Tibial artery (tissue), 4 donors: ENCODE data around the gene LARGE1.

Experiments
- DNase-seq, 2 donors: peaks; one replicate each; pipeline ENCODE4 v3.0.0-alpha.2; 2019
- H3K27ac ChIP-seq, 2 donors: fragments of 200-600 bp; sonication (generic) in 1 of 2; 1 replicate in 1 of 2; 2 replicates in 1 of 2; pipeline ENCODE4 v1.5.1; 2018 to 2019; ENCODE audit warnings: mild to moderate bottlenecking in 1 of 2
- H3K27me3 ChIP-seq, 2 donors: fragments of 200-600 bp; sonication (generic) in 1 of 2; one replicate each; pipeline versions ENCODE4 v1.5.1 to v1.6.0; 2016 to 2019
- H3K36me3 ChIP-seq, 3 donors: fragments of 200-600 bp; sonication (generic) in 2 of 3; one replicate each; pipeline ENCODE4 v1.5.1; 2016 to 2019; ENCODE audit warnings: mild to moderate bottlenecking in 2 of 3
- H3K4me1 ChIP-seq, 4 donors: fragments of 200-600 bp; sonication (generic) in 2 of 4; 1 replicate in 3 of 4; 2 replicates in 1 of 4; pipeline ENCODE4 v1.5.1; 2016 to 2019
- H3K4me3 ChIP-seq, 2 donors: fragments of 200-600 bp; sonication (generic) in 1 of 2; 1 replicate in 1 of 2; 2 replicates in 1 of 2; pipeline ENCODE4 v1.5.1; 2018 to 2019; ENCODE audit warnings: mild to moderate bottlenecking in 2 of 2
- H3K9me3 ChIP-seq, 3 donors: fragments of 200-600 bp; sonication (generic) in 1 of 3; one replicate each; pipeline ENCODE4 v1.5.1; 2016 to 2019
- intact Hi-C: fragments of 100-400 bp; cut with DNase I; formaldehyde crosslinking; loops from one replicate; pipeline ENCODE4 v1.15.0; 2023; ENCODE audit warnings: low total_unique reads
- TF ChIP-seq, protein P1 (sequence below), 2 experiments: fragments of 200-600 bp in 1 of 2; fragments of 450-650 bp in 1 of 2; IDR thresholded peaks; one replicate each; pipeline ENCODE4 v1.5.1; 2017 to 2019; ENCODE audit warnings: antibody characterized with exemption in 2 of 2, mild to moderate bottlenecking in 1 of 2, moderate library complexity in 1 of 2

Gene LARGE1

DNA sequence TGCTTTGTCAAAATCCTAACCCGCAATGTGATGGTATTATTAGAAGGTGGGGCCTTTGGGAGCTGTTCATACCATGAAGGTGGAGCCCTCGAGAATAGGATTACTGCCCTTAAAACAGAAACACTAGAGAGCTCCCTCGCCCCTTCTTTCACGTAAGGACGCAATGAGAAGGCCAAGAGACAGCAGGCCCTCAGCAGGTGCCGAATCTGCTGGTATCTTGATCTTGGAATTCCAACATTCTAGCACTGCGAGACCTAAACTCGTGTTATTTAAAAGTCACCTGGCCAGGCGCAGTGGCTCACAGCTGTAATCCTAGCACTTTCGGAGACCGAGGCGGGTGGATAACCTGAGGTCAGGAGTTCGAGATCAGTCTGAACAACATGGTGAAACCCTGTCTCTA, 33.1 kb downstream of the LARGE1 start:
- DNase-seq = no peak
- no peak overlapping the region for H3K4me3 ChIP-seq
- no peak overlapping the region for H3K27ac ChIP-seq
- intact Hi-C loops = no loop called here
- no peaks in the 10 kb centered on the region for H3K9me3 ChIP-seq
- H3K27me3 ChIP-seq = no peaks in the 10 kb centered on the region
- H3K4me1 ChIP-seq = peaks cover 0 to 18% (median 9%) of the 10 kb centered on the region in 4 donors
- TF ChIP-seq, protein P1, sequence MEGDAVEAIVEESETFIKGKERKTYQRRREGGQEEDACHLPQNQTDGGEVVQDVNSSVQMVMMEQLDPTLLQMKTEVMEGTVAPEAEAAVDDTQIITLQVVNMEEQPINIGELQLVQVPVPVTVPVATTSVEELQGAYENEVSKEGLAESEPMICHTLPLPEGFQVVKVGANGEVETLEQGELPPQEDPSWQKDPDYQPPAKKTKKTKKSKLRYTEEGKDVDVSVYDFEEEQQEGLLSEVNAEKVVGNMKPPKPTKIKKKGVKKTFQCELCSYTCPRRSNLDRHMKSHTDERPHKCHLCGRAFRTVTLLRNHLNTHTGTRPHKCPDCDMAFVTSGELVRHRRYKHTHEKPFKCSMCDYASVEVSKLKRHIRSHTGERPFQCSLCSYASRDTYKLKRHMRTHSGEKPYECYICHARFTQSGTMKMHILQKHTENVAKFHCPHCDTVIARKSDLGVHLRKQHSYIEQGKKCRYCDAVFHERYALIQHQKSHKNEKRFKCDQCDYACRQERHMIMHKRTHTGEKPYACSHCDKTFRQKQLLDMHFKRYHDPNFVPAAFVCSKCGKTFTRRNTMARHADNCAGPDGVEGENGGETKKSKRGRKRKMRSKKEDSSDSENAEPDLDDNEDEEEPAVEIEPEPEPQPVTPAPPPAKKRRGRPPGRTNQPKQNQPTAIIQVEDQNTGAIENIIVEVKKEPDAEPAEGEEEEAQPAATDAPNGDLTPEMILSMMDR (IDR thresholded peaks at IDR 0.05) = no peak
- H3K36me3 ChIP-seq = no peaks in the 10 kb centered on the region

- Histone ChIP-seq H3K27me3 (no peaks in the 10 kb centered on the region), H3K4me1 (peaks cover 0 to 18% (median 9%) of the 10 kb centered on the region in 4 donors), H3K9me3 (no peaks in the 10 kb centered on the region), H3K4me3 (no peak overlapping the region), H3K36me3 (no peaks in the 10 kb centered on the region), H3K27ac (no peak overlapping the region)
- TF ChIP-seq, protein P1 (IDR thresholded peaks at IDR 0.05) = no peak
- intact Hi-C loops = no loop called here
- no peak for DNase-seq
These were observed 33.6 kb downstream of the LARGE1 start for GRCh38 chr22:33886696-33887095.

DNA sequence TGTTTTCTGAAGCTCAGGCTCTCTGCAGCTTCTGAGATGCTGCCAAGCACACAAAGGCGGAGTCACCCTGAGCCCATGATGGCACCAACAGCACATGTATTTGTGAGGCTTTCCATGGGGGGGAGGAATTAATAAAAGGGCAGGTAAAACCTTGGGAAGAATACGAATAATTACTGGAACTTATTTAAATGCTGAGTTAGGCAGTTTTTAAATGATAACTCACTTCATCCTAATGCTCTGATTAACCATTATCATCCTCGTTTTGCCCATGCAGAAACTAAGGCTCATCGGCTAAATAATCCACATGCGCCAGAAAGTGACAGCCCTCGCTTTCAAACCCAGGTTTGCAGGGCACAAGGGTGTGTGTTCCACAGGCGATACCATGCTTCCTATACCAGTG, 35.4 kb downstream of the LARGE1 start:
- Histone ChIP-seq H3K4me1 (peaks cover 0 to 14% (median 6%) of the 10 kb centered on the region in 4 donors), H3K9me3 (no peaks in the 10 kb centered on the region), H3K27me3 (no peaks in the 10 kb centered on the region), H3K27ac (no peak overlapping the region), H3K36me3 (no peaks in the 10 kb centered on the region), H3K4me3 (no peak overlapping the region)
- TF ChIP-seq, protein P1 (IDR thresholded peaks at IDR 0.05) = no peak
- DNase-seq = no peak
- intact Hi-C loops = no loop called here

DNA sequence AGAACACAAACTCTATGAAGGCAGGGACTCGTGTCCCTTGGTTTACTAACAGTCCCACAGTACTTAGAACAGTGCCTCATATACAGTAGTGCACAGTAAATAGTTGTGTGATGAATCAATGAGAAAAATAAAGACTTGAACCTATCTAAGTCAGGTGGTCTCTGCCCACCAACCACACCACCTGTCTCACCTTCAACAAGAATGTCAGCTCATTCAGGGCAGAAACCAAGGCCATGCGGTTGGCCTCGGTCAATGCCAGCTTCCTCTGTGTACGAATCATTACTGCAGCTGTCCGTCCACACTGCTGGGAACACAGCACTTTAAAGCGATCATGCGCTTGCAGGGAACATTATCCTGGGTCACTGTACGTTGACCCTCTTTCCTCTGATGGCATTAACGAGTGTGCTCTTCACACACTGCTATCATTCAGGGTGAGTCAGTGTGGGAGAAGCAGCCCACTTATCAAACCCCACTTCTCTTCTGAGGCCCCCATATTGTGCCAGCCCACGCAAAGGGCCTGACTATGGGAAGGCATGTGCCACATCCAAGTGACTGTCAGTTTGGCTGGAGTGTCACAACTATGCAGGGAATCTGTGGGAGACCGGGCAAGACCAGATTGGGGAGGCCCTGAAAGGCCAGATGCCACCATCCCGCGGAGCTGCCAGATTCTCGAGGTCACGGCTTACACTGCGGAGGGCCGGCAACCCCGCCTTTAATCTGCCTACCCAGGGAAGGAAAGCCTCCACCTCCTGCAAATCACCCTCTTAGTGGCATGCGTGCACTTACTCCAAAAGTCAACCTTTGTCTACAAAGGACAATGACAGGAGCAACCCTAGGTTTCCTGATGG, 36.1 kb downstream of the LARGE1 start:
- intact Hi-C loops = no loop called here
- H3K27me3 ChIP-seq = no peaks in the 10 kb centered on the region
- no peaks in the 10 kb centered on the region for H3K9me3 ChIP-seq
- no peaks in the 10 kb centered on the region for H3K36me3 ChIP-seq
- H3K4me3 ChIP-seq = no peak overlapping the region
- TF ChIP-seq, protein P1 (IDR thresholded peaks at IDR 0.05) = no peak
- H3K4me1 ChIP-seq = peaks cover 0 to 8% (median 3%) of the 10 kb centered on the region in 4 donors
- no peak overlapping the region for H3K27ac ChIP-seq
- DNase-seq = no peak

- Histone ChIP-seq H3K9me3 (no peaks in the 10 kb centered on the region), H3K27me3 (no peaks in the 10 kb centered on the region), H3K27ac (no peak overlapping the region), H3K4me3 (no peak overlapping the region), H3K36me3 (no peaks in the 10 kb centered on the region), H3K4me1 (peaks cover 0 to 5% (median under 1%) of the 10 kb centered on the region in 4 donors)
- intact Hi-C loops = no loop called here
- TF ChIP-seq, protein P1 (IDR thresholded peaks at IDR 0.05) = no peak
- DNase-seq = no peak
These were observed 36.7 kb downstream of the LARGE1 start for GRCh38 chr22:33883561-33883960.
